Ishikawa (cell line): Measurements from ENCODE around the gene WDR1.

ENCODE experiments used
- CEBPB ChIP-seq: IDR thresholded peaks from 2 replicates; pipeline ENCODE4 v1.6.1; 2012
- CREB1 ChIP-seq: IDR thresholded peaks from 2 replicates; pipeline ENCODE4 v1.6.1; 2012; ENCODE audit warnings: low read depth
- EGR1 ChIP-seq: IDR thresholded peaks from 2 replicates; pipeline ENCODE4 v1.6.1; 2012
- EP300 ChIP-seq: IDR thresholded peaks from 2 replicates; pipeline ENCODE4 v1.6.1; 2012; ENCODE audit warnings: borderline replicate concordance
- FOXM1 ChIP-seq: IDR thresholded peaks from 2 replicates; pipeline ENCODE4 v1.6.1; 2012; ENCODE audit warnings: low read depth, borderline replicate concordance
- MAX ChIP-seq: IDR thresholded peaks from 2 replicates; pipeline ENCODE4 v1.6.1; 2012
- NFIC ChIP-seq: IDR thresholded peaks from 2 replicates; pipeline ENCODE4 v1.6.1; 2012
- RAD21 ChIP-seq: IDR thresholded peaks from 2 replicates; pipeline ENCODE4 v1.6.1; 2012; ENCODE audit warnings: low read depth
- REST ChIP-seq: IDR thresholded peaks from 2 replicates; pipeline ENCODE4 v1.6.1; 2012; ENCODE audit warnings: low read depth, mild to moderate bottlenecking
- TAF1 ChIP-seq: IDR thresholded peaks from 2 replicates; pipeline ENCODE4 v1.6.1; 2012; ENCODE audit warnings: low read depth, mild to moderate bottlenecking
- TCF12 ChIP-seq: IDR thresholded peaks from 2 replicates; pipeline ENCODE4 v1.6.1; 2012; ENCODE audit warnings: low read depth
- TEAD4 ChIP-seq: IDR thresholded peaks from 2 replicates; pipeline ENCODE4 v1.6.1; 2012
- YY1 ChIP-seq: IDR thresholded peaks from 2 replicates; pipeline ENCODE4 v1.6.1; 2012; ENCODE audit warnings: low read depth
- ZBTB7A ChIP-seq: IDR thresholded peaks from 2 replicates; pipeline ENCODE4 v1.6.1; 2012; ENCODE audit warnings: low read depth
- TF ChIP-seq, protein P1 (sequence below): IDR thresholded peaks from 2 replicates; pipeline ENCODE4 v1.6.1; 2012

Gene WDR1

DNA sequence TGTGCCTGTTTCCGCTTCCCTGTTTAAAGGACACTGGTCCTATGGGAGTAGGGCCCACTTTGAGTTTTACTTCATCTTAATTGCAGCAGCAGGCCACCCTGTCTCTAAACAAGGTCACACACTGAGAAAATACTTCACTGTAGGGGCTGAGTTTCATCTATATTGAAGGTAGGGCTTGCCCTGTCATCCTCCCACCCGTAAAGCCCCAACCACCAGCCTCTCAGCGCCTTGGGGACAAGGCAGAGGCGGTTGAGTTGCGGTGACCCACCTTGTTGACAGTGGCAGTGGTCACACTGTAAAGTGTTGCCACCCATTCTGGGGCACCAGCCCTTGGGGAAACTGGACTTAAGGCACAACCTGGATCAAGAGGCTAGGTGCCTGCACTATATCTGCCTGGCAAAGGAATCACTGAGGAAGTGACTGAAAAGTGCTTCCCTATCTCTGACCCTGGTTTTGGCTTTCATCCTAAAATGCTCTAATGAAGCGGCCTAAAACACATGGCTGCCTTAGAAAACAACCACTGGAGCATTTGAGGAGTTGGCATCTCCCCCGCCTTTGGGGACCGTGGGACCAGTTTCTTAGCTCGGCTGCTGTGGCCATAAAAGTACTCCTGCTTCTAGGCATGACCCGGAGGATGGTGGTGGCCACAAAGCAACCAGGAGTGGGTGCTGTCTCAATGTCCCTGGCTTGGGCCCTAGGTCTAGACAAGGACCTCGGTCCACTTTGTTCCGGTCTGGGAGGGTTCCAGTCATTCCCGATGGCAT is 7.8 kb upstream of the WDR1 start:
- TF ChIP-seq EP300 (no peak), EGR1 (no peak), YY1 (no peak), TAF1 (no peak), NFIC (no peak), TEAD4 (no peak), CEBPB (no peak), REST (no peak), MAX (no peak), FOXM1 (no peak)
- TF ChIP-seq, protein P1, sequence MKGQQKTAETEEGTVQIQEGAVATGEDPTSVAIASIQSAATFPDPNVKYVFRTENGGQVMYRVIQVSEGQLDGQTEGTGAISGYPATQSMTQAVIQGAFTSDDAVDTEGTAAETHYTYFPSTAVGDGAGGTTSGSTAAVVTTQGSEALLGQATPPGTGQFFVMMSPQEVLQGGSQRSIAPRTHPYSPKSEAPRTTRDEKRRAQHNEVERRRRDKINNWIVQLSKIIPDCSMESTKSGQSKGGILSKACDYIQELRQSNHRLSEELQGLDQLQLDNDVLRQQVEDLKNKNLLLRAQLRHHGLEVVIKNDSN, result no peak

DNA sequence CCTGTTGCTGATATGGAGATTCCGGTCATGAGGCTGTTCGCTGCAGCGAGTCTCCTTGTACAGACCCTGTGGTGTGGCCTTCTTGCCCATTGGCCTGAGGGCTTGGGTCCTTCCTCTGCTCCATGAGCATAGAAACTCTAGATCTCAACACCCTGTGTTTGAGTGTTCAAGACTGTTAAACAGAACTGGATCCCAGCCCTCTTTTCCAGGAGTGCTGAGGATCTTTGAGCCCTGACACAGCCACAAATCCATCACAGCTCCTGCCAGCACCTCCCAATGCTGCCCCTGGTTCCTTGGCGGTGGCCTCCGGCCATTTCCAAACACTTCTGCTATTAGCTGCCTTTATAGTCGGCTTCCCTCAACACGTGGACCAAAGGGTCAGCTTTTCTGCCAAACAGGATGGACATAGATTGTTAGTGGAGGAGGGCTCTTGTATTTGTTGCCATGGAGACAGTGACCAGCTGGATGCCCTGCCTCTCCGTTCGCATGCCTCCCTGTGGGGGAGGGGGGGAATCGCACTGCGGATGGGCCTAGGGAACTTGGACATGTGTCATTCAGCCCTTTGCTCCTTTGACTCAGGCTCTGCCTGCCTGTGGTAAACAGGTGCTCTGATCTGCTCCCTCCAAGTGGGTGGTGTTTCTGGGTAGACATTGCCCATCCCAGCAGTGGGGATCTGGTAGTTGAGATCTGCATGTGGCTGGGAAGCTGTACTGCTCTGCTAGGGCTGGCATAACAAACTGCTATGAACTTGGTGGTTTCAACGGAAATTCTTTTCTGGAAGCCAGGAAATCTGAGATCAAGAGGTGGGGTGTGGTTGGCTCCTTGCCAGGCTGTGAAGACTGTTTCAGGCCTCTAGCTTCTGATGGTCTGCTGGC is 6.9 kb upstream of the WDR1 start:
- TF ChIP-seq NFIC (peak; percentile 66), REST (no peak), RAD21 (no peak), YY1 (no peak)

DNA sequence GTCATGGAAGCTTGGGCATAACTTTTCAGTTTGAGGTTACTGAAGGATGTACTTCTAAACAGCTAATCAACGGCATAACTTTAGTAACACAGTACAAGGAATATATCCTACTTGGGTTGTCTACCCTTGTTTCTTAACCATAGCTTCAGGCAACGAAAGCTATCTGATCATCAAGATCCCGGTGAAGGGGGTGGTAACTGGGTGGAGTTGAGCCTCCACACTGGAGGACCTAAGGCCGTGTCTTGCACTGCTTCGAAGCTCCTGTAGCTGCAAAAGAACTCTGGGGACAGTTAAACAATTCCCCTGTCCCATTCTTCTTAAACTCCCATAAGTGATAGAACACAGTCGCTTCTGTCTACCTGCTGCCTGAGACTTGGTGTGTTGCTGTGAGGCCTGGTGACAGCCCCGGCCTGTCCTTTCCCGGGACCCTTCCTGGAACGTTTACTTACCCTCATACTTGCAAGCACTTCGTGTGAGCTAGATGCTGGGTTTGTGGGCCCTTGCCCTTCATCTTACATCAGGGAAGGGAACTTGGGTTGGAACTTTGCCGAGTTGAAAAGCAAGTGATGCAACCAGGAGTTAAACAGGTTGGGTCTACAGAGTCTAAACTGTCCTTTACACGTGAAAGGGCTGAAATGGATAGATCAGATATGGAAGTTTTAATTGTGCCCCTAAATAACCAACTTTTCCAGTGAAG is 5.8 kb upstream of the WDR1 start:
- no peak for TF ChIP-seq ZBTB7A
- TF ChIP-seq NFIC, result no peak
- TF ChIP-seq FOXM1, result no peak
- no peak for TF ChIP-seq TAF1
- TF ChIP-seq TCF12, result no peak
- TF ChIP-seq EP300, result no peak
- TF ChIP-seq RAD21, result no peak
- TF ChIP-seq CEBPB, result no peak
- TF ChIP-seq MAX, result no peak
- no peak for TF ChIP-seq CREB1
- no peak for TF ChIP-seq TEAD4
- no peak for TF ChIP-seq EGR1
- TF ChIP-seq, protein P1, result no peak
- no peak for TF ChIP-seq REST
- TF ChIP-seq YY1, result no peak
